OCI-LY3 (cell line): ENCODE measurements around the gene NDUFS6.

ENCODE experiments used
- EZH2phosphoT487 ChIP-seq: fragments of 200-600 bp; shearing (Covaris generic); IDR thresholded peaks from 2 replicates; pipeline ENCODE4 v1.6.1; 2018; ENCODE audit warnings: antibody characterized with exemption, mixed run types, low read depth
- TF ChIP-seq, protein P1 (sequence below): fragments of 200-600, 300-600 bp; sonication (generic); IDR thresholded peaks from 2 replicates; pipeline ENCODE4 v1.5.1; 2014; ENCODE audit warnings: antibody characterized with exemption, low read length, low read depth

GRCh38 chr5:1821862-1822261, 20.7 kb downstream of the NDUFS6 start:
- TF ChIP-seq, protein P1, sequence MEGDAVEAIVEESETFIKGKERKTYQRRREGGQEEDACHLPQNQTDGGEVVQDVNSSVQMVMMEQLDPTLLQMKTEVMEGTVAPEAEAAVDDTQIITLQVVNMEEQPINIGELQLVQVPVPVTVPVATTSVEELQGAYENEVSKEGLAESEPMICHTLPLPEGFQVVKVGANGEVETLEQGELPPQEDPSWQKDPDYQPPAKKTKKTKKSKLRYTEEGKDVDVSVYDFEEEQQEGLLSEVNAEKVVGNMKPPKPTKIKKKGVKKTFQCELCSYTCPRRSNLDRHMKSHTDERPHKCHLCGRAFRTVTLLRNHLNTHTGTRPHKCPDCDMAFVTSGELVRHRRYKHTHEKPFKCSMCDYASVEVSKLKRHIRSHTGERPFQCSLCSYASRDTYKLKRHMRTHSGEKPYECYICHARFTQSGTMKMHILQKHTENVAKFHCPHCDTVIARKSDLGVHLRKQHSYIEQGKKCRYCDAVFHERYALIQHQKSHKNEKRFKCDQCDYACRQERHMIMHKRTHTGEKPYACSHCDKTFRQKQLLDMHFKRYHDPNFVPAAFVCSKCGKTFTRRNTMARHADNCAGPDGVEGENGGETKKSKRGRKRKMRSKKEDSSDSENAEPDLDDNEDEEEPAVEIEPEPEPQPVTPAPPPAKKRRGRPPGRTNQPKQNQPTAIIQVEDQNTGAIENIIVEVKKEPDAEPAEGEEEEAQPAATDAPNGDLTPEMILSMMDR = no peak
- no peak for TF ChIP-seq EZH2phosphoT487
